IPS-20b (cell line): ENCODE results near the gene TFDP3.

ENCODE experiments used
- H3K27ac ChIP-seq: one replicate; pipeline ENCODE4 v1.5.1; 2013; ENCODE audit warnings: low read length
- H3K27me3 ChIP-seq: 2 replicates; pipeline ENCODE4 v1.6.1; 2013; ENCODE audit warnings: mild to moderate bottlenecking, low read length, inconsistent platforms; ENCODE audit not compliant: insufficient read depth
- H3K36me3 ChIP-seq: 2 replicates; pipeline ENCODE4 v1.6.1; 2013; ENCODE audit warnings: low read depth, mild to moderate bottlenecking, inconsistent platforms, low read length, moderate library complexity; ENCODE audit not compliant: insufficient read depth
- H3K4me1 ChIP-seq: 2 replicates; pipeline ENCODE4 v1.6.1; 2013; ENCODE audit warnings: mild to moderate bottlenecking, control low read depth, inconsistent platforms, low read length, moderate library complexity; ENCODE audit not compliant: insufficient read depth
- H3K4me3 ChIP-seq: 2 replicates; pipeline ENCODE4 v1.5.1; 2013; ENCODE audit warnings: mild to moderate bottlenecking, low read length, inconsistent platforms
- H3K9ac ChIP-seq: 2 replicates; pipeline ENCODE4 v1.6.1; 2013; ENCODE audit warnings: low read depth, mild to moderate bottlenecking, inconsistent platforms, low read length, moderate library complexity
- H3K9me3 ChIP-seq: 2 replicates; pipeline ENCODE4 v1.6.1; 2013; ENCODE audit warnings: mild to moderate bottlenecking, low read depth, low read length, inconsistent platforms; ENCODE audit not compliant: insufficient read depth

The TFDP3 gene

GRCh38 chrX:133232331-133232730, 14.2 kb upstream of the TFDP3 start:
- Histone ChIP-seq H3K27ac (no peak overlapping the region), H3K4me1 (no peaks in the 10 kb centered on the region), H3K27me3 (peaks cover 11% of the 10 kb centered on the region), H3K9ac (no peak overlapping the region), H3K4me3 (no peak overlapping the region), H3K36me3 (no peaks in the 10 kb centered on the region), H3K9me3 (no peaks in the 10 kb centered on the region)

DNA sequence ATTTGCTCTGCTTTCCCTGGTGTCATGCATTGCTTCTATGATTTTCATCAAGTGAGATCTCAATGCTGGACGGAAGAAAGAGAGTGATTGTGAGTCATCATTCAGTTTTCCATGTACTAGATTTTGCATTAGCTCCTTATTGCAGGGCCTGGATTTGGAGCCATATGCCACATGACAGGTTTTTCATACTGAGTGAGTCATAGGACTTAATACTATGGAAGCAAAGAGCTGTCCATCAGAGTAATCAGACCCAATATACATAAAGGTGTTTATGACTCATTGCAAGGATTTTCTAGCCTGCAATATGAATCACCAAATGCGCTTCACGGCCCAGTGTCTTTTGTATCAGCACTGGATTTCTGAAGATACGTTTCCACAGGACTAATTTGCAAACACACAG, 11.2 kb upstream of the TFDP3 start:
- H3K27ac ChIP-seq = no peak overlapping the region
- H3K4me3 ChIP-seq = no peak overlapping the region
- no peaks in the 10 kb centered on the region for H3K9me3 ChIP-seq

GRCh38 chrX:133215747-133216146, 2.4 kb downstream of the TFDP3 start:
- Histone ChIP-seq H3K27ac (no peak overlapping the region), H3K9ac (no peak overlapping the region), H3K27me3 (no peaks in the 10 kb centered on the region), H3K4me1 (no peaks in the 10 kb centered on the region), H3K9me3 (no peaks in the 10 kb centered on the region), H3K4me3 (no peak overlapping the region), H3K36me3 (no peaks in the 10 kb centered on the region)

More for the DNA sequence above, 11.2 kb upstream of the TFDP3 start:
- H3K9ac ChIP-seq = no peak overlapping the region
- no peaks in the 10 kb centered on the region for H3K36me3 ChIP-seq
- H3K4me1 ChIP-seq = no peaks in the 10 kb centered on the region
- H3K27me3 ChIP-seq = peaks cover 4% of the 10 kb centered on the region; the same call in 1 of the 2 replicates

DNA sequence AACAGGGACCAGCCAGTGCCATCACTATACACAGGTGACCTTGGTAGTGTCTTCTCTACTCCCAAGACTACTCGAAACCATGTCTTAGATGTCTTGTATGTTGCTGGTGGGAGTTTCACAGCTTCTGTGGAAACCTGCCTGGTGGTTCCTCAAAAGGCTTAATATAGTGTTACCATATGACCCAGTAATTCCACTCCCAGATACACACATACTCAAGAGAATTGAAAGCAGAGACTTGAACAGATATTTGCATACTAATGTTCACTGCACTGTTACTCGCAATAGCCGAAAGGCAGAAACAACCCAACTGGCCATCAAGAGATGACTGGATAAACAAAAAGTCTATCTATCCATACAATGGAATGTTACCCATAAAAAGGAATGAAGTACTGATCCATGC, 3.1 kb downstream of the TFDP3 start:
- H3K27ac ChIP-seq = no peak overlapping the region
- no peaks in the 10 kb centered on the region for H3K27me3 ChIP-seq
- H3K36me3 ChIP-seq = no peaks in the 10 kb centered on the region
- no peak overlapping the region for H3K9ac ChIP-seq
- no peaks in the 10 kb centered on the region for H3K4me1 ChIP-seq
- no peaks in the 10 kb centered on the region for H3K9me3 ChIP-seq
- H3K4me3 ChIP-seq = no peak overlapping the region

GRCh38 chrX:133214301-133214700, 3.9 kb downstream of the TFDP3 start:
- no peaks in the 10 kb centered on the region for H3K4me1 ChIP-seq
- no peak overlapping the region for H3K9ac ChIP-seq
- no peaks in the 10 kb centered on the region for H3K9me3 ChIP-seq
- no peaks in the 10 kb centered on the region for H3K36me3 ChIP-seq
- H3K27ac ChIP-seq = no peak overlapping the region
- H3K27me3 ChIP-seq = no peaks in the 10 kb centered on the region
- H3K4me3 ChIP-seq = no peak overlapping the region

DNA sequence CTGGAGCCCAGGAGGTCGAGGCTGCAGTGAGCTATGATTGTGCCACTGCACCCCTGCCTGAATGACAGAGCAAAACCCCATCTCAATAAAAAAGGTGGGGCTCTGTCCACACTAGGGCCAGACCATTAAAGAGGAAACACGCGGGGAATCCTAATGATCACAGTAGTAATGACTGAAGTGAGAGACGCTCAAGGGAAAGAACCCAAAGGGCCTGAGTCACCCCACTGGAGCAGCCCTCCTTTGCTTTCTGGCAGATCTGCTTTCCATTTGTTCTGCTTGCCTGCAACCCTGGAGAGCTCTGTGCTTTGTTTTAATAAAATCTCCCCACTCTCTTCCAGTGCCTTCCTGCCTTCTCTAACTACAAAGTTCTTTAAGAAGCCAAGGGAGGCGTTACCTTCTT, 5.0 kb downstream of the TFDP3 start:
- Histone ChIP-seq H3K4me3 (no peak overlapping the region), H3K9ac (no peak overlapping the region), H3K4me1 (no peaks in the 10 kb centered on the region), H3K27me3 (no peaks in the 10 kb centered on the region), H3K36me3 (no peaks in the 10 kb centered on the region), H3K27ac (no peak overlapping the region), H3K9me3 (no peaks in the 10 kb centered on the region)

- no peaks in the 10 kb centered on the region for H3K27me3 ChIP-seq
- no peaks in the 10 kb centered on the region for H3K9me3 ChIP-seq
- no peak overlapping the region for H3K27ac ChIP-seq
- no peak overlapping the region for H3K9ac ChIP-seq
- no peaks in the 10 kb centered on the region for H3K36me3 ChIP-seq
- H3K4me1 ChIP-seq = no peaks in the 10 kb centered on the region
- H3K4me3 ChIP-seq = no peak overlapping the region
These were observed 10.4 kb downstream of the TFDP3 start for GRCh38 chrX:133207751-133208150.

GRCh38 chrX:133191739-133192039, 26.5 kb downstream of the TFDP3 start:
- Histone ChIP-seq H3K36me3 (no peaks in the 10 kb centered on the region), H3K27ac (no peak overlapping the region), H3K27me3 (no peaks in the 10 kb centered on the region), H3K4me1 (no peaks in the 10 kb centered on the region; the same call in 1 of the 2 replicates), H3K4me3 (no peak overlapping the region), H3K9me3 (no peaks in the 10 kb centered on the region), H3K9ac (no peak overlapping the region)

- Histone ChIP-seq H3K27me3 (no peaks in the 10 kb centered on the region), H3K27ac (no peak overlapping the region), H3K36me3 (no peaks in the 10 kb centered on the region)
These were observed 27.0 kb downstream of the TFDP3 start for GRCh38 chrX:133190877-133191738.

DNA sequence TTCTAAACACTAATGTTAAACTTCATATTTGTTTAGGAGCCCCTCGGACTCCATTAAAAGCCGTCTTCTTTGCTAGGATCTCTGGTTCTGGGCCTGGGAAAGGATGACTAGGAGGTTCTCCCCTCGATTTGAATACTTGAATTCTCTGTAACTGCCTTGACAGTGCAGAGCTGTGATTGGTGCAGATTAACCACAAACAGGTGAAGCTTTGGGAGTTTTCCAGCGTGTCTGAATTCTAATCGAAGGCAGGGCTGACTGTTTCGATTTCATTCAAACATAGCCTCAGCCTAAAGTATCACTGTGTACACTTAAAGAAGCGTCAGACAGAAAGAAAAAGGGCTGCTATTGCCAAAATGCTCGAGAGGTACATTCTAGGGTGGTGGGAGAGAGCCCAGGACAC, 29.0 kb downstream of the TFDP3 start:
- no peak overlapping the region for H3K4me3 ChIP-seq
- no peaks in the 10 kb centered on the region for H3K27me3 ChIP-seq
- no peaks in the 10 kb centered on the region for H3K36me3 ChIP-seq
- no peak overlapping the region for H3K27ac ChIP-seq
- no peak overlapping the region for H3K9ac ChIP-seq
- no peaks in the 10 kb centered on the region; the same call in 1 of the 2 replicates for H3K4me1 ChIP-seq
- no peaks in the 10 kb centered on the region for H3K9me3 ChIP-seq

More at GRCh38 chrX:133190877-133191738, 27.0 kb downstream of the TFDP3 start:
- Histone ChIP-seq H3K9me3 (no peaks in the 10 kb centered on the region), H3K4me1 (no peaks in the 10 kb centered on the region; the same call in 1 of the 2 replicates), H3K9ac (no peak overlapping the region), H3K4me3 (no peak overlapping the region)

GRCh38 chrX:133188631-133189030, 29.5 kb downstream of the TFDP3 start:
- Histone ChIP-seq H3K4me1 (no peaks in the 10 kb centered on the region; the same call in 1 of the 2 replicates), H3K4me3 (no peak overlapping the region), H3K27ac (no peak overlapping the region), H3K27me3 (no peaks in the 10 kb centered on the region), H3K36me3 (no peaks in the 10 kb centered on the region), H3K9me3 (no peaks in the 10 kb centered on the region), H3K9ac (no peak overlapping the region)

DNA sequence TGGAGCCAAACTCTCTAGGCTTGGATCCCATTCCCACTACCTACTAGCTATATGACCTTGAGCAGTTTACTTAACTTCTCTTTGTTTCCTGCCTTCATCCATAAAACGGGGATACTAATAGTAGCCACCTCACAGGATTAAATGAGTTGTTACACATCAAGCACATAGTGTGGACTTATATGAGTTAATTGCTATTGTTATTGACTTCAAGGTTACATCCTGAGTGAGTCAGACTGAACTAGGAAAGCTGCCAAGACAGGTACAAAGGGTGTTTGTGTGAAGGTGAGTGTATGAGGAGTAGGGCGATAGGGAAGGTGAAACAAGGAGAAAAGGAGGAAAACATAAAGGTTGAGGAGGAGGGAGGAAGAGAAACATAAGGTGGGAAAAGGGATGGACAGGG, 32.2 kb downstream of the TFDP3 start:
- H3K9ac ChIP-seq = no peak overlapping the region
- no peak overlapping the region for H3K27ac ChIP-seq
- H3K4me1 ChIP-seq = no peaks in the 10 kb centered on the region
- no peak overlapping the region for H3K4me3 ChIP-seq
- H3K27me3 ChIP-seq = no peaks in the 10 kb centered on the region
- H3K36me3 ChIP-seq = no peaks in the 10 kb centered on the region
- no peaks in the 10 kb centered on the region for H3K9me3 ChIP-seq
